ENCODE data around the gene CDH4. TPM values are rescaled to one million over a fixed set of nuclear protein-coding genes. Genes with fewer than 3 reads are reported as not detected.

CDH4 gene
- total RNA-seq, 1 experiment from 2014 or later, result not detected

- no peaks in the 10 kb centered on the region for H3K27me3 ChIP-seq (replicated peaks; ENCODE audit: control insufficient read depth, insufficient read depth, low read length)
- Mint-ChIP-seq H3K27ac (ENCODE audit: unreplicated experiment) (no peak overlapping the region), H3K9me3 (ENCODE audit: unreplicated experiment) (peaks cover 8% of the 10 kb centered on the region), H3K27me3 (ENCODE audit: insufficient read depth, unreplicated experiment) (peaks cover 13% of the 10 kb centered on the region), H3K4me3 (ENCODE audit: unreplicated experiment) (no peak overlapping the region), H3K4me1 (ENCODE audit: low read depth, unreplicated experiment) (no peaks in the 10 kb centered on the region), H3K36me3 (ENCODE audit: insufficient read depth, unreplicated experiment) (no peaks in the 10 kb centered on the region)
- no peaks in the 10 kb centered on the region for H3K9me3 ChIP-seq
- intact Hi-C loops (cut with micrococcal nuclease; ENCODE audit: unreplicated experiment), result no loop called here
- ChIA-PET POLR2A (no interaction called here), CTCF (no interaction called here)
- no peak for TF ChIP-seq CTCF (IDR thresholded peaks at IDR 0.05; ENCODE audit: insufficient read depth in 1 of 2, low read depth in 1 of 2, low read length in 1 of 2, severe bottlenecking in 1 of 2, unreplicated experiment in 1 of 2)
- BruUV-seq (replicated peaks), result no TSS peak
- H3K4me3 ChIP-seq (ENCODE audit: low read depth, low read length), result no peak overlapping the region
- no peaks in the 10 kb centered on the region for H3K36me3 ChIP-seq (ENCODE audit: control insufficient read depth, insufficient read depth, low read length)
- H3K4me1 ChIP-seq, result no peaks in the 10 kb centered on the region
- no peak for DNase-seq
Measured at GRCh38 chr20:61391812-61392520, 139.9 kb downstream of the CDH4 start.

GRCh38 chr20:61394088-61394799 lies 142.2 kb downstream of the CDH4 start:
- no peaks in the 10 kb centered on the region for H3K4me1 Mint-ChIP-seq (ENCODE audit: low read depth, unreplicated experiment)
- H3K4me1 ChIP-seq, result no peaks in the 10 kb centered on the region
- CTCF ChIA-PET, result no interaction called here
- H3K9me3 ChIP-seq, result no peaks in the 10 kb centered on the region
- no peaks in the 10 kb centered on the region for H3K9me3 Mint-ChIP-seq (ENCODE audit: unreplicated experiment)
- no peak overlapping the region for H3K27ac Mint-ChIP-seq (ENCODE audit: unreplicated experiment)
- H3K36me3 Mint-ChIP-seq (ENCODE audit: insufficient read depth, unreplicated experiment), result no peaks in the 10 kb centered on the region
- POLR2A ChIA-PET, result no interaction called here
- BruUV-seq (replicated peaks), result no TSS peak
- TF ChIP-seq CTCF (IDR thresholded peaks at IDR 0.05; ENCODE audit: insufficient read depth in 1 of 2, low read depth in 1 of 2, low read length in 1 of 2, severe bottlenecking in 1 of 2, unreplicated experiment in 1 of 2), result no peak
- H3K27me3 ChIP-seq (replicated peaks; ENCODE audit: control insufficient read depth, insufficient read depth, low read length), result no peaks in the 10 kb centered on the region
- no peak for DNase-seq
- intact Hi-C loops (cut with micrococcal nuclease; ENCODE audit: unreplicated experiment), result no loop called here
- no peak overlapping the region for H3K4me3 ChIP-seq (ENCODE audit: low read depth, low read length)
- H3K36me3 ChIP-seq (ENCODE audit: control insufficient read depth, insufficient read depth, low read length), result no peaks in the 10 kb centered on the region
- H3K4me3 Mint-ChIP-seq (ENCODE audit: unreplicated experiment), result no peak overlapping the region
- H3K27me3 Mint-ChIP-seq (ENCODE audit: insufficient read depth, unreplicated experiment), result peaks cover 8% of the 10 kb centered on the region

- peaks cover 8% of the 10 kb centered on the region for H3K27me3 Mint-ChIP-seq (ENCODE audit: insufficient read depth, unreplicated experiment)
- ChIA-PET CTCF (no interaction called here), POLR2A (no interaction called here)
- H3K9me3 Mint-ChIP-seq (ENCODE audit: unreplicated experiment), result no peaks in the 10 kb centered on the region
- no peaks in the 10 kb centered on the region for H3K9me3 ChIP-seq
- H3K36me3 ChIP-seq (ENCODE audit: control insufficient read depth, insufficient read depth, low read length), result no peaks in the 10 kb centered on the region
- no peaks in the 10 kb centered on the region for H3K4me1 Mint-ChIP-seq (ENCODE audit: low read depth, unreplicated experiment)
- DNase-seq, result no peak
- H3K36me3 Mint-ChIP-seq (ENCODE audit: insufficient read depth, unreplicated experiment), result no peaks in the 10 kb centered on the region
- no peak for TF ChIP-seq CTCF (IDR thresholded peaks at IDR 0.05; ENCODE audit: insufficient read depth in 1 of 2, low read depth in 1 of 2, low read length in 1 of 2, severe bottlenecking in 1 of 2, unreplicated experiment in 1 of 2)
- intact Hi-C loops (cut with micrococcal nuclease; ENCODE audit: unreplicated experiment), result no loop called here
- no peak overlapping the region for H3K4me3 ChIP-seq (ENCODE audit: low read depth, low read length)
- H3K4me3 Mint-ChIP-seq (ENCODE audit: unreplicated experiment), result no peak overlapping the region
- no peak overlapping the region for H3K27ac Mint-ChIP-seq (ENCODE audit: unreplicated experiment)
- no peaks in the 10 kb centered on the region for H3K4me1 ChIP-seq
- BruUV-seq (replicated peaks), result no TSS peak
- H3K27me3 ChIP-seq (replicated peaks; ENCODE audit: control insufficient read depth, insufficient read depth, low read length), result no peaks in the 10 kb centered on the region
Measured at GRCh38 chr20:61396262-61396848, 144.3 kb downstream of the CDH4 start.
